IMR-90 (cell line): ENCODE results near the gene ERBB4. TPM values are rescaled to one million over a fixed set of nuclear protein-coding genes. Genes with fewer than 3 reads are reported as not detected.

Source experiments
- ATAC-seq: fragments of 200-7000 bp; cut with Tn5 transposase; 2 replicates; pipeline ENCODE4 v1.9.1; 2020; ENCODE audit warnings: low read depth, mild to moderate bottlenecking, moderate library complexity
- BruUV-seq: library from RNA; stranded (reverse); fragments of 400-500 nt; replicated peaks from 2 replicates; lab custom pipeline; 2021; lab: Mats Ljungman, UMichigan
- CTCF ChIA-PET: fragments of 300-600 bp; formaldehyde crosslinking; extraction: SDS; loops from one replicate; lab custom pipeline; 2021; ENCODE audit warnings: antibody characterized with exemption; lab: Yijun Ruan, JAX
- POLR2A ChIA-PET: fragments of 300-600 bp; sonication (Branson Sonifier 250); formaldehyde crosslinking; loops from one replicate; lab custom pipeline; 2022; ENCODE audit warnings: antibody characterized with exemption; ENCODE audit not compliant: unreplicated experiment; lab: Charles Lee
- DNase-seq: peaks from one replicate; pipeline ENCODE4 v3.0.0; 2013
- H2AFZ ChIP-seq: replicated peaks from 2 replicates; pipeline ENCODE3; 2013; ENCODE audit warnings: low read length, mild to moderate bottlenecking; ENCODE audit not compliant: poor library complexity
- H2AK5ac ChIP-seq: 2 replicates; pipeline ENCODE4 v1.6.1; 2013; ENCODE audit warnings: low read depth, low read length, inconsistent platforms
- H2AK9ac ChIP-seq: replicated peaks from 2 replicates; pipeline ENCODE3; 2013; ENCODE audit warnings: mild to moderate bottlenecking, low read depth, low read length, moderate library complexity; ENCODE audit not compliant: poor library complexity
- H2BK120ac ChIP-seq: 2 replicates; pipeline ENCODE4 v1.6.1; 2013; ENCODE audit warnings: low read depth, low read length, inconsistent platforms
- H2BK15ac ChIP-seq: 3 replicates; pipeline ENCODE4 v1.6.1; 2013; ENCODE audit warnings: low read depth, low read length, inconsistent platforms
- H2BK20ac ChIP-seq: 2 replicates; pipeline ENCODE4 v1.6.1; 2013; ENCODE audit warnings: low read depth, mild to moderate bottlenecking, inconsistent platforms, low read length, moderate library complexity
- H2BK5ac ChIP-seq: 2 replicates; pipeline ENCODE4 v1.6.1; 2013; ENCODE audit warnings: mild to moderate bottlenecking, low read depth, low read length, inconsistent platforms; ENCODE audit not compliant: poor library complexity, severe bottlenecking
- H3K14ac ChIP-seq: replicated peaks from 2 replicates; pipeline ENCODE4 v1.6.1; 2013; ENCODE audit warnings: low read depth, low read length, inconsistent platforms
- H3K18ac ChIP-seq: 2 replicates; pipeline ENCODE4 v1.6.1; 2013; ENCODE audit warnings: low read depth, low read length, control low read depth
- H3K23ac ChIP-seq: 2 replicates; pipeline ENCODE4 v1.6.1; 2013; ENCODE audit warnings: low read depth, low read length, inconsistent platforms
- H3K27ac ChIP-seq: 2 replicates; pipeline ENCODE4 v1.5.1; 2013; ENCODE audit warnings: mild to moderate bottlenecking, control low read depth, low read length; ENCODE audit not compliant: insufficient read depth
- H3K27me3 ChIP-seq: 2 replicates; pipeline ENCODE4 v1.6.1; 2013; ENCODE audit warnings: low read length; ENCODE audit not compliant: control insufficient read depth, insufficient read depth
- H3K36me3 ChIP-seq: 2 replicates; pipeline ENCODE4 v1.6.1; 2013; ENCODE audit warnings: low read length, mixed read lengths; ENCODE audit not compliant: control insufficient read depth, insufficient read depth
- H3K4ac ChIP-seq: 2 replicates; pipeline ENCODE4 v1.6.1; 2013; ENCODE audit warnings: low read depth, low read length, inconsistent platforms
- H3K4me1 ChIP-seq: 2 replicates; pipeline ENCODE4 v1.6.1; 2013; ENCODE audit warnings: low read length, mixed read lengths; ENCODE audit not compliant: control insufficient read depth, insufficient read depth
- H3K4me2 ChIP-seq: 2 replicates; pipeline ENCODE4 v1.6.1; 2013; ENCODE audit warnings: low read depth, mild to moderate bottlenecking, control low read depth, low read length, moderate library complexity
- H3K4me3 ChIP-seq: 2 replicates; pipeline ENCODE4 v1.5.1; 2013; ENCODE audit warnings: low read depth, mild to moderate bottlenecking, control low read depth, low read length, moderate library complexity; ENCODE audit not compliant: insufficient read depth
- H3K56ac ChIP-seq: 2 replicates; pipeline ENCODE4 v1.6.1; 2013; ENCODE audit warnings: low read length, inconsistent platforms; ENCODE audit not compliant: insufficient read depth; ENCODE audit errors: extremely low read depth
- H3K79me1 ChIP-seq, 2 experiments: 2 replicates each; pipeline ENCODE4 v1.6.1; 2013; ENCODE audit warnings: low read length in 2 of 2, inconsistent platforms in 1 of 2, low read depth in 1 of 2
- H3K9ac ChIP-seq: 2 replicates; pipeline ENCODE4 v1.6.1; 2013; ENCODE audit warnings: low read depth, low read length, control low read depth
- H3K9me1 ChIP-seq: 2 replicates; pipeline ENCODE4 v1.6.1; 2013; ENCODE audit warnings: low read length, inconsistent platforms; ENCODE audit not compliant: insufficient read depth
- H3K9me3 ChIP-seq: 2 replicates; pipeline ENCODE4 v1.6.1; 2013; ENCODE audit warnings: low read length; ENCODE audit not compliant: control insufficient read depth, insufficient read depth
- H4K20me1 ChIP-seq: 2 replicates; pipeline ENCODE4 v1.6.1; 2013; ENCODE audit warnings: low read length, inconsistent platforms; ENCODE audit not compliant: insufficient read depth
- H4K5ac ChIP-seq: 2 replicates; pipeline ENCODE4 v1.6.1; 2013; ENCODE audit warnings: mild to moderate bottlenecking, low read depth, low read length, control low read depth
- H4K8ac ChIP-seq, 2 experiments: 2 replicates each; pipeline ENCODE4 v1.6.1; 2013; ENCODE audit warnings: low read depth in 2 of 2, low read length in 2 of 2, control low read depth in 1 of 2, inconsistent platforms in 1 of 2
- H4K91ac ChIP-seq: 2 replicates; pipeline ENCODE4 v1.6.1; 2013; ENCODE audit warnings: low read depth, low read length, inconsistent platforms; ENCODE audit not compliant: insufficient read depth
- CEBPB ChIP-seq: IDR thresholded peaks from 2 replicates; pipeline ENCODE4 v1.6.1; 2012; ENCODE audit warnings: low read depth, low read length, improper control_type of control experiment
- CHD1 ChIP-seq: IDR thresholded peaks from 2 replicates; pipeline ENCODE4 v1.6.1; 2012; ENCODE audit warnings: low read depth, low read length, improper control_type of control experiment
- CTCF ChIP-seq: conservative IDR thresholded peaks from 2 replicates; pipeline ENCODE4 v1.5.1; 2012; ENCODE audit warnings: mild to moderate bottlenecking, low read depth, low read length, improper control_type of control experiment
- MAZ ChIP-seq: IDR thresholded peaks from 2 replicates; pipeline ENCODE4 v1.6.1; 2012; ENCODE audit warnings: low read depth, mild to moderate bottlenecking, low read length, improper control_type of control experiment, moderate library complexity, borderline replicate concordance
- NFE2L2 ChIP-seq: fragments of 150-350 bp; IDR thresholded peaks from 2 replicates; pipeline ENCODE4 v1.6.1; 2016; ENCODE audit warnings: low read depth, mild to moderate bottlenecking, low read length
- WGBS, 2 experiments: methylation state at CpG; one replicate each; pipeline versions ENCODE4 v1.1.5 to v1.1.7; 2013; ENCODE audit warnings: missing lambda C conversion rate in 2 of 2; ENCODE audit not compliant: insufficient read length in 1 of 2; ENCODE audit errors: extremely low coverage in 2 of 2; 5-methylcytosine and 5-hydroxymethylcytosine counted together
- dilution Hi-C: fragments of 300-500 bp; cut with HindIII; formaldehyde crosslinking; loops from one replicate; pipeline ENCODE4 v1.14.3; 2018; ENCODE audit warnings: low sequenced_read_pairs; ENCODE audit not compliant: unreplicated experiment
- in situ Hi-C: fragments of 300-500 bp; cut with MboI; formaldehyde crosslinking; loops from 3 replicates; pipeline ENCODE4 v1.14.3; 2019; ENCODE audit warnings: low sequenced_read_pairs, inconsistent platforms, mixed read lengths
- intact Hi-C: fragments of 100-400 bp; cut with micrococcal nuclease; formaldehyde crosslinking; loops from 2 replicates; pipeline ENCODE4 v1.10.0; 2022
- polyA plus RNA-seq, 3 experiments: library from polyadenylated mRNA; depleted of rRNA; stranded (reverse); fragments of >200 nt; gene quantifications; 2 replicates each; pipeline ENCODE4 v1.2.3, GENCODE V29; 2012; ENCODE audit warnings: low replicate concordance in 1 of 3
- total RNA-seq: library from RNA; depleted of rRNA; stranded (reverse); fragments of >200 nt; gene quantifications from 2 replicates; pipeline ENCODE4 v1.2.3, GENCODE V29; 2012

ERBB4 gene
- total and polyA plus RNA-seq, 2 of the 4 experiments (the other 2 are of a cell fraction): not detected

- CTCF ChIA-PET: no interaction called here
- BruUV-seq: no TSS peak
- intact Hi-C loops: no loop called here
Measured at GRCh38 chr2:211599146-211599545, 939.5 kb downstream of the ERBB4 start.

More at GRCh38 chr2:211599146-211599545, 939.5 kb downstream of the ERBB4 start:
- Histone ChIP-seq H3K9me3 (peaks cover 5% of the 10 kb centered on the region), H2AFZ (no peak overlapping the region), H3K36me3 (no peaks in the 10 kb centered on the region), H3K9me1 (no peaks in the 10 kb centered on the region), H3K23ac (no peak overlapping the region), H3K79me1 (no peaks in the 10 kb centered on the region), H3K18ac (no peak overlapping the region), H4K5ac (no peak overlapping the region), H3K4ac (no peak overlapping the region), H3K27ac (no peak overlapping the region), H3K9ac (no peak overlapping the region), H2AK5ac (no peak overlapping the region), H3K4me2 (no peak overlapping the region), H3K14ac (no peak overlapping the region), H3K4me1 (no peaks in the 10 kb centered on the region), H3K27me3 (no peaks in the 10 kb centered on the region), H4K20me1 (no peaks in the 10 kb centered on the region), H2BK120ac (no peak overlapping the region), H2AK9ac (no peak overlapping the region), H2BK5ac (no peak overlapping the region), H3K56ac (no peak overlapping the region), H2BK15ac (no peak overlapping the region), H4K8ac (no peak overlapping the region), H4K91ac (no peak overlapping the region), H2BK20ac (no peak overlapping the region), H3K4me3 (no peak overlapping the region)
- TF ChIP-seq CEBPB (no peak), MAZ (no peak), CTCF (no peak), NFE2L2 (no peak), CHD1 (no peak)
- DNase-seq (no peak), ATAC-seq (no peak)
- no CpG with 5 or more reads among the region's 3 CpGs for WGBS, 2 experiments
- in situ Hi-C loops: no loop called here
- POLR2A ChIA-PET: no interaction called here
- dilution Hi-C loops: no loop called here
